T-helper 2 cell (primary cell): ENCODE data around the gene MRGPRX3.
"Not testable (repeated sequence)": the region's sequence is repeated elsewhere in the genome, so short reads cannot be mapped to it uniquely, and the experiment has no call there.

Experiments used
- DNase-seq, 5 experiments: peaks; one replicate each; pipeline versions ENCODE4 v3.0.0 to v3.0.0-alpha.2; 2012 to 2022
- total RNA-seq, 2 donors: gene quantifications; one replicate each; lab custom pipeline; 2026; lab: John Stamatoyannopoulos, UW

Gene MRGPRX3
- total RNA-seq: 0 reads per million in 2 donors

GRCh38 chr11:18132341-18132740, at the start of gene MRGPRX3:
MRGPRX3 (plus strand) TSS chr11:18132571; CDS start chr11:18137203, 4,632 bp downstream.
- DNase-seq: no peak

GRCh38 chr11:18088366-18088765, 44.0 kb upstream of the MRGPRX3 start:
- DNase-seq: no peak

DNA sequence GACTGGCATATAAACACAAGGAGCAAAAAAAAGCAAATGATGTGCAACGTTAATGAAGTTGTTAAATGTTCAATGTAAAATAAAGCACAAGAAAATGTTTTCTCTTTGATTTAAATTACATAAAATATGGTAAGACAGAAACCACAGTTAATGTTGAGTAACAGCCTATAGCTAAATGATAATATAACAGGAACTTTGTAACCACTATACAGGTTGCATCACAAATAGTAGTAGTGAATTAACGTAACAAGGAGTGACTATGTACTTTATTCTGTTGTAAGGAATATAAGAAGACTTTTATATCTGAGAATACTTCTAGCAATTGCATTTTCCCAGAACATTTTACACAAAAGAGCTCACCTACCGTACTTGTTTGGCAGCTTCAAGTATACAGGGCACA, 43.4 kb upstream of the MRGPRX3 start:
- DNase-seq: no peak

DNA sequence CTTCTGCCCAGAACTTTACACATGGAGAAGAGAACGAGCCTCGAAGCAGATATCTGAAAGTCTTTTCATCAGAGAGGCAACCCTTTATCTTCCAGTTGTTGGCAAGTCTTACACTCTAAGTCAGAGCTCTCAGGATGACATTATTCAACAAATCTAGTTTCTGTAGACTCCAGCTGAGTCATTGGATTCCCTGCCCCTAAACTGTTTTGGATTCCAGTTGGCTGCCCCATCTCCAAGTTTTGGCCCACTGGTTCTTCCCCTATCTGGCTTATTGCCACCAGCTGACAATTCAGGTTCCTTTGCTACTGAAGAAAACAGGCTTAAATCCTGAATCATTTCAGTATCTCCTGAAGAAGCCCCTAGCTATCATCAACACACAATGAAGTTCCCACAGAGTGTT, 40.6 kb upstream of the MRGPRX3 start:
- no peak for DNase-seq

GRCh38 chr11:18093959-18094358, 38.4 kb upstream of the MRGPRX3 start:
- DNase-seq: no peak

DNA sequence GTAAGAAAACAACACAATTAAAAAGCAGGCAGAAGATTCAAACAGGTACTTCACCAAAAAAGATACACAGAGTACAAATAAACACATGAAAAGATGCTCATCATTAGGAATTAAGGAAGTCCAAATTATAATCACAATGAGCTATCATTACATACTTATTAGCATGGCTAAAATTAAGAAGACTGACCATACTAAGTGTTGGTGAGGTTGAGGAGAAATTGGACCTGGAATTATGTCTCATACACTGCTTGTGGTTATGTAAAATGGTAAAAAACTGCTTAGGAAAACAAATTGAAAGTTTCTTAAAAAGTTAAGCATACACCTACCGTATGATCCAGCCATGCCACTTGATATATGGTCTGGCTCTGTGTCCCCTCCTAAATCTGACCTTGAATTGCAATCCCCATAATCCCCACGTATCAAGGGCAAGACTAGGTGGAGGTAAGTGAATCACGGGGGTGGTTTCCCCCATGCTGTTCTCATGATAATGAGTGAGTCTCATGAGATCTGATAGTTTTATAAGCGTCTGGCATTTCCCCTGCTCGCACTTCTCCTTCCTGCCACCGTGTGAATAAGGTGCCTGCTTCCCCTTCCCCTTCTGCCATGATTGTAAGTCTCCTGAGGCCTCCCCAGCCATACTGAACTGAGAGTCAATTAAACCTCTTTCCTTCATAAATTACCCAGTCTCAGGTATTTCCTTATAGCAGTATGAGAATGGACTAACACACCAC, 31.3 kb upstream of the MRGPRX3 start:
- DNase-seq: peak in 1 of 5 experiments; percentile 14

DNA sequence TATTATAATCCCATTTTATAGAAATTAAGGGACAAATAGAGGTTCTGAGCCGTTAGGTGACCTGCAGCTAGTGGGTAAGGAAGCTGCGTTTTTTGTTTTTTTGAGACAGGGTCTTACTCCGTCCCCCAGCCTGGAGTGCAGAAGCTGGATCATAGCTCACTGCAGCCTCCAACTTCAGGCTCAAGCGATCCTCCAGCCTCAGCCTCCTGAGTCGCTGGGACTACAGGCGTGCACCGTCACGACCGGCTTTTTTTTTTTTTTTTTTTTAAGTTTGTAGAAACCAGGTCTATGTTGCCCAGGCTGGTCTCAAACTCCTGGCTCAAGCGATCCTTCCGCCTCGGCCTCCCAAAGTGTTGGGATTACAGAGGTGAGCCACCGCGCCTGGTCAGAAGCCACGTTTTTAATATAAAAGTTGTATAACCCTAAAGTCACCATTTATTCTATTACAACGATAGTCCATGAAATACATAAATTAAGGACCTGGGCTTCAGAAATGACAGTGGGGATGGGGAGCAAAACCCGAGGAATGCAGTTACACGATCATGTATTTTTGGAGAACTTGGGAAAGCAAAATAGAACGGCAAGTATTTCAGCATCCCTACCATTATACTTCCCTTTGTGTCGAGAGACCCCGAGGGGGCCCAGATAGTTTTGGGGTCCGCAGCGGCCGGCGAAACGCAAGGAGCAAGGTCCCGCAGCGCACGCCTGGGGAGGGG, 27.1 kb upstream of the MRGPRX3 start:
- DNase-seq: peak in 1 of 5 experiments; percentile 34

DNA sequence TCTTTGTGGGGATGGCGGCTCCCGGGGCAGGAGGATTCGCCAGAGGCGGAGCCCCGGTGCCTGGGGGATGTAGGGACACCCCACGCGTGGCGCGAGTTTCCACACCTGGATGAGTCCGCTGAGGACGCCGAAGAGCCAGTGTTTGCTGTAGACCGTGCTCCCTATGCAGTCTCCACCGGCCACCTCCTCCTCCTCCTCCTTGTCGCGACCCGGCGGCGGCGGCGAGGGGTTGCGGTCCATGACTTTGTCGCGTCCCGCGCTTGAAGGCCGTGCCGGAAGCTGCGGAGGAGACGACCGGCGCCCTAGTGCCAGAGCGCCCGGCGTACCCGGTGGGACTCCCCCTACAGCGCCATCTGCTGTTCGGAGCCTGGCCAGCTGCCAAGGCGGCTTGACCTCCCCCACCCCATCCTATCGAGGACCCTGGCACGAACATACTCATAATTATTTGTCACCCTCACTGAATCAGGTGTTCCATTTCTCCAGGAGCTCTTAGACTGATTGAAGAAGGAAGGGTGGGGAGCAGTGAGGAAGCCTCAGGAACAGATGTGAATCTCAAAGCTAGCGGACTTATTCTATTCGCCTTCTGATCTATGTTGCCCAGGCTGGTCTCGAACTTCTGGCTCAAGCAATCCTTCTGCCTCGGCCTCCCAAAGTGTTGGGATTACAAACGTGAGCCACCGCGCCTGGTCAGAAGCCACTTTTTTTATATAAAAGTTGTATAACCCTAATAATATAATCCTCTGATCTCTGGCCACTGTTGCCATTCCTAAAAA, 26.4 kb upstream of the MRGPRX3 start, which contains the start of gene SAAL1:
TSS of gene SAAL1 (minus strand) at position 281 of the 773 bp plus-strand sequence. CDS start at position 240, 41 bp downstream.
- peak; percentile 72 to 91 (median 84) for DNase-seq

DNA sequence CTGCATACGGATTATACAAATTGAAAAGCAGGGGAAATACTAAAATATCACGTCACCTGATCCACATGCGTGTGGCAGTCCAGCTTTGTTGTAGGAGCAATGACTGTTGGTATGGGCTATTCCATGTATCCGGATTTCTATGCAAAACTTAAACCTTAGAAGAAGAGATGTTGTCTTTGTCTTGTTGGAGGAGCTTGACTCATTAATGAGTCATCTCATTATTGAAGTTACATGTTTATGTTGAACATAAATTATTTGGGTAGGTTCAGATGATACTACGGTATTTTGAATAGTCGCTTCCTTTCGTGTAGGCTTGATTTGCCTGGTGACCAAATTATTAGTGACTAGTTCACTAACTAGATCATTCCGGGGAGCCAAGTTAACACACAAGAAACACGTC, 25.7 kb upstream of the MRGPRX3 start:
- no peak for DNase-seq

DNA sequence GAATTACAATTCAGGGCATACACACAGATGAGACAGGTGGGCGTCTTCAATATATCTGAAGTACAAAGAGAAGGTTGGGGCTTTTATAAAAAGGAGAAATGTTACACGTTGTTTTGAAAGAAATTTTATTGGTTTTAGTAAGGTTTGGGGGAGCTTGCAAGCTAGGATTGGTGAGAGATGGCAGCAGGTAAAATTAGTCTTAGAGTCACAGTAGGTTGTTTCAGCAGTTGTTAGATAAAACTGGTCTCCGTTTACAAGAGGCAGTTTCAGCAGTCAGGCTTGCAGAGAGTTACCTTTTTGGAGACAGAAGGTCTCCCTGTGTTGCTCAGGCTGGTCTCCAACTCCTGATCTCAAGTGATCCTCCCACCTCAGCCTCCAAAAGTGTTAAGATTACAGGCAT, 24.1 kb upstream of the MRGPRX3 start:
- no peak for DNase-seq

DNA sequence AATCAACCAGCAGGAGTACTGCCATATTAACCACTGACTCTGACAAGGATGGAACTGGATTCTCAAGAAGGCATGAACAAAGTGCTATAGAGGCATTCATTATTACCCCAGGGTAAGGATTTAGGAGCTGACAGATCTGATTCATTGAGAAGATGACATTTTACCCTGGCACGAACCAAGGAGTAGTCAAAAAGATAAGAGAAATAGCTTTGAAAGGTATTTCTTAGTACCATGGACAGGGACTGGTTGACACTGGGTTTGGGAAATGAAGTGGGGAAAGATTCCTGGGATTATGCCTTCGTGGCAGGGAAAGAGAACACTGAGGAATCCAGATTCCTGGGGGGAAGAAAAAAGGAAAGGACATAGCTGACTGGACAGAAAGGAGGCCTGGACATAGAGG, 21.4 kb upstream of the MRGPRX3 start:
- DNase-seq: no peak

DNA sequence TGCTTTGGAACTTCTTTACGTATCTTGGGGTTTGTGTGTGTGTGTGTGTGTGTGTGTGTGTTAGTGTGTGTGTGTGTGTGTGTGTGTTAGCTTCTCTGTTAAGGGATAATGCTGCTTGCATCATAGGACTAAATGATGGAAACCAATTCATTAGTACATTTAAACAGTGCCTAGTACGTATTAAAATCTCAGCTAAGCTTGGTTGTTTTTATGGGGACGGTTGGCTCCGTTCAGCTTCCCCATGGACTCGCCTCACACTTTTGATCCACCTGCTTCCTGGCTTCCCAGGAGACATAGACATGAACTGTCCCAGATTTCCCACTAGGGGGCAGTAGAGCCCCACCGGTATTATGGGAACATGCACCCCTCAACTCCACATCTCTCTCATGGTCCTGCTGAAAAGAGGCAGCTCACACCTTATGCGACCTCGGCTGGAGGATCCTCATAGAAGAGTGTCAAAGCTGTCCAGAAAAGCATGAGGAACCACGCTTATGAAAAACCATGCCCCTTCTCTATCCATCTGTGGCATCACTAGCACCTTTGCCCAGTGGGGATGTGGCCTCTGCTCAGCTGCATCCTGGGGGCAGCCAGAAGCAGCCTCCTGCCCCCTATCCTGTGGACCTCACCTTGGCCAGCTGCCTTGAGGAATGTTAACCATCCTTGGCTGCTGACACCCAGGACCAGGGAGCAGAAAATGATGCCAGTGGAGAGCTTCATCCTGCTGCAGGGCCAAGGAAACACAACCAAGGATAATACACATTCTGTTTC, 16.8 kb upstream of the MRGPRX3 start:
- DNase-seq: peak in 4 of 5 experiments; percentile 43 to 63 (median 46)

- not testable (repeated sequence) for DNase-seq
Observed at GRCh38 chr11:18121331-18121828, 11.0 kb upstream of the MRGPRX3 start.

- not testable (repeated sequence) for DNase-seq
Observed at GRCh38 chr11:18131115-18131514, 1.3 kb upstream of the MRGPRX3 start.

DNA sequence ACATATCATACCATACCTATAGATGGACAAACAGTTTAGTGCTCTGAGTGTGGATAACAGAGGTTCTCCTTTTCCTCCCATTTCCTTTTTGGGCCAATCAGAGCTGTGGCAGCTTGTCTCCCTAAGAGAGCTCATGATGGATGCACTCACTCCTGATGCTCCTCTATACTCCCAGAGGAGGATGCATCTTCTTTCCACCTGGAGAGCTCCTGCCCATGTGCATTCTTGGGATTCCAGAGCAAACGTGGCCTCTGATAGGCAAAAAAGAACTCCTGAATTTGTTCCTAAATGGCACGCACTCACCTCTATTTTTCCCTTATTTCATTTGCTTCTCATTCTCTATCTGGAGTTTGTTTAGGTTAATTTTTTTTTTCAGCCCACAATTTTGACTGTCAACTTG, 2.9 kb downstream of the MRGPRX3 start:
- DNase-seq: no peak

DNA sequence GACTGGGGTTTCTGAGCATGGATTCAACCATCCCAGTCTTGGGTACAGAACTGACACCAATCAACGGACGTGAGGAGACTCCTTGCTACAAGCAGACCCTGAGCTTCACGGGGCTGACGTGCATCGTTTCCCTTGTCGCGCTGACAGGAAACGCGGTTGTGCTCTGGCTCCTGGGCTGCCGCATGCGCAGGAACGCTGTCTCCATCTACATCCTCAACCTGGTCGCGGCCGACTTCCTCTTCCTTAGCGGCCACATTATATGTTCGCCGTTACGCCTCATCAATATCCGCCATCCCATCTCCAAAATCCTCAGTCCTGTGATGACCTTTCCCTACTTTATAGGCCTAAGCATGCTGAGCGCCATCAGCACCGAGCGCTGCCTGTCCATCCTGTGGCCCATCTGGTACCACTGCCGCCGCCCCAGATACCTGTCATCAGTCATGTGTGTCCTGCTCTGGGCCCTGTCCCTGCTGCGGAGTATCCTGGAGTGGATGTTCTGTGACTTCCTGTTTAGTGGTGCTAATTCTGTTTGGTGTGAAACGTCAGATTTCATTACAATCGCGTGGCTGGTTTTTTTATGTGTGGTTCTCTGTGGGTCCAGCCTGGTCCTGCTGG, 4.9 kb downstream of the MRGPRX3 start:
- no peak for DNase-seq

DNA sequence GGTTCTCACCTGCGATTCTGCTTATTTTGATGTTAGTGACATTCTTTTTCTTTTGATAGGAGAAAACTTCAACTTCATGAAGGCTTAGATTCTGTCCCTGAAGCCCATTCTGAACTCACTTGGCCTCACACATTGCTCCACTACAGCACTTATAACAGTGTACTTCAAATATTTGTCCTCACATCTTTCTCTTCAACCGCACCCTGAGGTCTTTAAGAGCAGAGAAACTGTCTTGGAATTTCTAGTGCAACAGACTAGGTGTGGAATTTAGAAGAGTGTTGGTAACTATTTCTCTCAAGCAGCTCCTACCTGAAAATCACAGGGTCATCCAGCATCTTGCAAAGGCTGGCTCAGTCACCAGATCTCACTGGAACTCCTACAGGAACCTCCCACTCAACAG, 7.8 kb downstream of the MRGPRX3 start:
- DNase-seq: no peak

DNA sequence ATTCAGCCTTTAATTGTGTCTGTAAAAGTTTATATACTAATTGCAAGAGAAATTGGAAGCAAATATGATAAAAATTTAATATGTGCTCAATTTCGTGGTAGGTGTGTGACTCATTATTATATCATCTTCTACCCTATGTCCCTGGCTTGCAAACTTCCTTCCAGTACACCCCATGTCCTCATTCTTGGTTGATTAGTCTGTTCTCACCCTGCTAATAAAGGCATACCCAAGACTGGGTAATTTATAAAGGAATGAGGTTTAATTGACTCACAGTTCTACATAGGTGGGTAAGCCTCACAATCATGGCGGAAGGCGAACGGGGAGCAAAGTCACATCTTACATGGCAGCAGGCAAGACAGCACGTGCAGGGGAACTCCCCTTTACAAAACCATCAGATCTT, 11.9 kb downstream of the MRGPRX3 start:
- no peak for DNase-seq

- DNase-seq: no peak
Observed at GRCh38 chr11:18145025-18145424, 12.7 kb downstream of the MRGPRX3 start.

DNA sequence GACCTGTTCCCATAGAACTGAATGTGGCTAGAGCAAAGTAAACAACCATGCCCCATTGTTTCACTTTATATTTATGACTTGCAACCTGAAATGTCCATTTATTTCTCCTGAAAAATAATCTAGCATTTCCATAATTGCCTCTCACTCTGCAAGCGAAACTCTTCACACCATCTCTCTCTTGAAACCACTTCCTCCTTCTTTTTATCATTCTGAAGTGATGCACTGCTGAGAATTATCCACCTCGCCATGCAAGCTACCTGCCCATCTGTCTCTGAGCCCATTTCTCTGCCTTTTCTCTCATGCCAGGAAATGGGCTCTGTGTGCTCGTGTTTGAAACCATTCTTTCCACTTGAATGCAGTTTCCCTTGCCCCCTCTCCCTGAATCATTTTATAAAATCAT, 13.5 kb downstream of the MRGPRX3 start:
- peak in 1 of 5 experiments; percentile 52 for DNase-seq

DNA sequence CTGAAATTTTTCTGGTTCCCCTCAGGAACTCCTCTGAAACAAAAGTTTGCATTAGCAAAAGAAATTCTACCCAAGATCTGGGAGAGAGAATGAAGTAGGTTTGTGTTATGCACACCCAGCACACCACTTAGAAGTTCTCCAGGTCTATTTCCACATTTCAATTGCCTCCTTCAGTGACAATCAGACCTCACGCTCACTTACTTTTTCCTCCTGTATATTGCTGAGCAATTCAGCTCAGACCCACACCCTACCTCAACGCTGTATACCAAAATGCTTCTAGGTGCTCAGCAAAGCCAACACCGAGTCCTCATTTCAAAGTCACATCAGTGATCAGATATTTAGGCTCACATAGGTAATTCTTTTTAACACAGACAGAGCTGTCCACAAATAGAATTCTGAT, 19.2 kb downstream of the MRGPRX3 start:
- DNase-seq: no peak

DNA sequence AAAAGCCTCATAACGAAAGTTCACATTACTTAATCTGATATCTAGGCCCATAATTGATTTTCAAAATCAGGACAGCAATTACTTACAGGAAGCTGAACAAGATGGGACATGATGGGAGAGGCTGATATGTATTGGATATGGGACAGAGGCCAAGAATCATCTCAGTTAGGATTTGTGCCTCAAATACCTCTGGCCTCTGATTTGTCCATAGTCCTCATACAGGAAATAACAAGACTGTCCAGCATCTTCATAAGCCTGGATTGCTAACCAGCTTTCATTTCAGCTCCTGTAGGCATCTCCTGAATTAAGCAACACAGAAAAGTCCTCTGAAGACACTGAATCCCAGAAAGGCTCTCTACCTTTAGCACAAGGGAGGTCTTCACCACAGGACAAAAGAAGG, 36.0 kb downstream of the MRGPRX3 start:
- DNase-seq: no peak
